Measurements from ENCODE around the gene NTHL1. TPM values are rescaled to one million over a fixed set of nuclear protein-coding genes. Genes with fewer than 3 reads are reported as not detected.

Gene NTHL1
- total and polyA plus RNA-seq, 10 of the 15 experiments (the other 5 are each of a cell fraction or from before 2014, with no cell fraction given) = 0.85 to 54.7 (median 39.0) TPM

DNA sequence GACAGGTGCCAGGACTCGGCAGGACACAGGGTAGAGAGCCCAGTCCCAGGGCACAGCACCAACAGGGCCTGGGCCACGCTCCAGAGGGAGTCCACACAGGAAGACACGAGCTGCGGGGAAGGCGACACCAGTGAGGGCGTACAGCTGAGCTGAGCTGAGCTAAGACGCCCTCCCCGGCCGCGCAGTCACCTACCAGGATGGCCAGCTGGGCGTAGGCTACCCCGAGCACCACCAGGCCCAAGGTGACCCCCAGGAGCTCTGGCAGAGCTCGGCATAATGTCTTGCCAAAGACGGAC, 42.8 kb upstream of the NTHL1 start:
- ChIA-PET CTCF (interaction anchor here (3.1 kb wide), 1 partner anchor 50 kb away, joined by 9 read pairs; no protein-coding TSS in a partner anchor), SMC1A (ENCODE audit: uncharacterized antibody, unreplicated experiment) (no interaction called here), POLR2A (no interaction called here), RAD21 (ENCODE audit: unreplicated experiment) (interaction anchor here (1.4 kb wide), 1 partner anchor 68 kb away, joined by 3 read pairs; no protein-coding TSS in a partner anchor)
- H3K9ac ChIP-seq (ENCODE audit: control insufficient read depth, insufficient read depth, low read length) = no peak overlapping the region
- no peaks in the 10 kb centered on the region for H3K27me3 ChIP-seq (replicated peaks in 1 of 2; ENCODE audit: control insufficient read depth in 2 of 2, insufficient read depth in 2 of 2, low read length in 1 of 2)
- H3K4me3 ChIP-seq = no peak overlapping the region
- no peak overlapping the region for H3K4me2 ChIP-seq (ENCODE audit: control insufficient read depth, insufficient read depth)
- 96% methylated on average over 14 of the region's 14 CpGs for WGBS (ENCODE audit: insufficient coverage, insufficient replicate concordance, low lambda C conversion rate, missing lambda C conversion rate)
- ATAC-seq (no peak), FAIRE-seq (no peak), DNase-seq (ENCODE audit: low read depth, low spot score) (no peak)
- no peak overlapping the region for H2AFZ ChIP-seq (ENCODE audit: control insufficient read depth, low read depth, low read length)
- in situ Hi-C loops (cut with MboI) (no loop called here), intact Hi-C loops (cut with micrococcal nuclease; ENCODE audit: unreplicated experiment) (no loop called here)
- H3K4me1 ChIP-seq (ENCODE audit: control insufficient read depth, insufficient read depth, low read length) = no peaks in the 10 kb centered on the region
- TF ChIP-seq MEF2A (IDR thresholded peaks at IDR 0.05; ENCODE audit: insufficient read depth, low read depth, low read length) (no peak), YY1 (IDR thresholded peaks at IDR 0.05; ENCODE audit: low read depth, low read length) (no peak), KAT2A (conservative IDR thresholded peaks at IDR 0.05; ENCODE audit: control insufficient read depth, low read depth, low read length) (no peak), KLF5 (IDR thresholded peaks at IDR 0.05; ENCODE audit: partially characterized antibody) (no peak)
- TF ChIP-seq, protein P1, sequence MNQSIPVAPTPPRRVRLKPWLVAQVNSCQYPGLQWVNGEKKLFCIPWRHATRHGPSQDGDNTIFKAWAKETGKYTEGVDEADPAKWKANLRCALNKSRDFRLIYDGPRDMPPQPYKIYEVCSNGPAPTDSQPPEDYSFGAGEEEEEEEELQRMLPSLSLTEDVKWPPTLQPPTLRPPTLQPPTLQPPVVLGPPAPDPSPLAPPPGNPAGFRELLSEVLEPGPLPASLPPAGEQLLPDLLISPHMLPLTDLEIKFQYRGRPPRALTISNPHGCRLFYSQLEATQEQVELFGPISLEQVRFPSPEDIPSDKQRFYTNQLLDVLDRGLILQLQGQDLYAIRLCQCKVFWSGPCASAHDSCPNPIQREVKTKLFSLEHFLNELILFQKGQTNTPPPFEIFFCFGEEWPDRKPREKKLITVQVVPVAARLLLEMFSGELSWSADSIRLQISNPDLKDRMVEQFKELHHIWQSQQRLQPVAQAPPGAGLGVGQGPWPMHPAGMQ (IDR thresholded peaks at IDR 0.05; ENCODE audit: borderline replicate concordance) = no peak
- TF ChIP-seq, protein P2, sequence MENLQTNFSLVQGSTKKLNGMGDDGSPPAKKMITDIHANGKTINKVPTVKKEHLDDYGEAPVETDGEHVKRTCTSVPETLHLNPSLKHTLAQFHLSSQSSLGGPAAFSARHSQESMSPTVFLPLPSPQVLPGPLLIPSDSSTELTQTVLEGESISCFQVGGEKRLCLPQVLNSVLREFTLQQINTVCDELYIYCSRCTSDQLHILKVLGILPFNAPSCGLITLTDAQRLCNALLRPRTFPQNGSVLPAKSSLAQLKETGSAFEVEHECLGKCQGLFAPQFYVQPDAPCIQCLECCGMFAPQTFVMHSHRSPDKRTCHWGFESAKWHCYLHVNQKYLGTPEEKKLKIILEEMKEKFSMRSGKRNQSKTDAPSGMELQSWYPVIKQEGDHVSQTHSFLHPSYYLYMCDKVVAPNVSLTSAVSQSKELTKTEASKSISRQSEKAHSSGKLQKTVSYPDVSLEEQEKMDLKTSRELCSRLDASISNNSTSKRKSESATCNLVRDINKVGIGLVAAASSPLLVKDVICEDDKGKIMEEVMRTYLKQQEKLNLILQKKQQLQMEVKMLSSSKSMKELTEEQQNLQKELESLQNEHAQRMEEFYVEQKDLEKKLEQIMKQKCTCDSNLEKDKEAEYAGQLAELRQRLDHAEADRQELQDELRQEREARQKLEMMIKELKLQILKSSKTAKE (IDR thresholded peaks at IDR 0.05; ENCODE audit: low read depth, poor library complexity, severe bottlenecking) = no peak
- H3K9me3 ChIP-seq (replicated peaks; ENCODE audit: control insufficient read depth, insufficient read depth, low read length) = no peaks in the 10 kb centered on the region
- no peak overlapping the region for H3K27ac ChIP-seq (ENCODE audit: control insufficient read depth, insufficient read depth)
- peaks cover 0 to 6% of the 10 kb centered on the region in 2 experiments; a peak in 2 of 4 replicates for H3K36me3 ChIP-seq (ENCODE audit: control insufficient read depth in 2 of 2, insufficient read depth in 2 of 2, low read length in 1 of 2)
- H4K20me1 ChIP-seq (ENCODE audit: control insufficient read depth, insufficient read depth) = no peaks in the 10 kb centered on the region
- H3K79me2 ChIP-seq (ENCODE audit: control insufficient read depth, insufficient read depth, low read length) = no peaks in the 10 kb centered on the region
- BruUV-seq (replicated peaks) = no TSS peak
